ENCODE results near the gene CNTNAP2.

DNA sequence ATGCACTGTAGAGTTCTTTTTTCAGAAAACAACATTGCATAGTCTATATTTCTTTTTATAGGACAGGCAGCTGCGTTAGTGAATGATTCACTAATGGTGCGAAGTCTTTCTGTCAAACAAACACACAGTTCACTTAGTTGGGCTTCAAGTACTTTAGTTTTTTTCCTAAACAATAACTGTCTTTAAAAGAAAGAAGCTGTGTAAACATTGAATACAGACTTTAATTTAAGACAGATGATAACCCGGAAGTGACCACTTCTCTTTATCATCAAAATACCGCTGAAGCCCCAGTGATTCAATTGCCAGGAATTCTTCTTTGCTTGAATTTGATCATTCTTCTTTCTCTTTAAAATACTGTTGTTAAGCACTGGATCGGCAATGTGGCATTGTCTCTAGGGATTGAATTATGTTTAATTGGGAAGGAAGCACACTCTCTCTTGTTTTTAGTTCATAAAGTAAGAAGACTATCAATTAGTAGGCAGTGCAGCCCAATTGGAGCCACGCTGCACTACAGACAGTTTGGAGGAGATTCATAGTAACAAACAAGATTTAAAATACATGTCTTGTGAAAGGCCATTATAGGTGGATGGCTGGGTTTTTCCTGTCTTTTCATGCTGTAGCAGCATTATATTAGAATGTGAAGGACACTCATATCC is 30.4 kb downstream of the CNTNAP2 start:
- TF ChIP-seq, protein P1, sequence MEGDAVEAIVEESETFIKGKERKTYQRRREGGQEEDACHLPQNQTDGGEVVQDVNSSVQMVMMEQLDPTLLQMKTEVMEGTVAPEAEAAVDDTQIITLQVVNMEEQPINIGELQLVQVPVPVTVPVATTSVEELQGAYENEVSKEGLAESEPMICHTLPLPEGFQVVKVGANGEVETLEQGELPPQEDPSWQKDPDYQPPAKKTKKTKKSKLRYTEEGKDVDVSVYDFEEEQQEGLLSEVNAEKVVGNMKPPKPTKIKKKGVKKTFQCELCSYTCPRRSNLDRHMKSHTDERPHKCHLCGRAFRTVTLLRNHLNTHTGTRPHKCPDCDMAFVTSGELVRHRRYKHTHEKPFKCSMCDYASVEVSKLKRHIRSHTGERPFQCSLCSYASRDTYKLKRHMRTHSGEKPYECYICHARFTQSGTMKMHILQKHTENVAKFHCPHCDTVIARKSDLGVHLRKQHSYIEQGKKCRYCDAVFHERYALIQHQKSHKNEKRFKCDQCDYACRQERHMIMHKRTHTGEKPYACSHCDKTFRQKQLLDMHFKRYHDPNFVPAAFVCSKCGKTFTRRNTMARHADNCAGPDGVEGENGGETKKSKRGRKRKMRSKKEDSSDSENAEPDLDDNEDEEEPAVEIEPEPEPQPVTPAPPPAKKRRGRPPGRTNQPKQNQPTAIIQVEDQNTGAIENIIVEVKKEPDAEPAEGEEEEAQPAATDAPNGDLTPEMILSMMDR (IDR thresholded peaks at IDR 0.05), result no peak
- TF ChIP-seq, protein P2, sequence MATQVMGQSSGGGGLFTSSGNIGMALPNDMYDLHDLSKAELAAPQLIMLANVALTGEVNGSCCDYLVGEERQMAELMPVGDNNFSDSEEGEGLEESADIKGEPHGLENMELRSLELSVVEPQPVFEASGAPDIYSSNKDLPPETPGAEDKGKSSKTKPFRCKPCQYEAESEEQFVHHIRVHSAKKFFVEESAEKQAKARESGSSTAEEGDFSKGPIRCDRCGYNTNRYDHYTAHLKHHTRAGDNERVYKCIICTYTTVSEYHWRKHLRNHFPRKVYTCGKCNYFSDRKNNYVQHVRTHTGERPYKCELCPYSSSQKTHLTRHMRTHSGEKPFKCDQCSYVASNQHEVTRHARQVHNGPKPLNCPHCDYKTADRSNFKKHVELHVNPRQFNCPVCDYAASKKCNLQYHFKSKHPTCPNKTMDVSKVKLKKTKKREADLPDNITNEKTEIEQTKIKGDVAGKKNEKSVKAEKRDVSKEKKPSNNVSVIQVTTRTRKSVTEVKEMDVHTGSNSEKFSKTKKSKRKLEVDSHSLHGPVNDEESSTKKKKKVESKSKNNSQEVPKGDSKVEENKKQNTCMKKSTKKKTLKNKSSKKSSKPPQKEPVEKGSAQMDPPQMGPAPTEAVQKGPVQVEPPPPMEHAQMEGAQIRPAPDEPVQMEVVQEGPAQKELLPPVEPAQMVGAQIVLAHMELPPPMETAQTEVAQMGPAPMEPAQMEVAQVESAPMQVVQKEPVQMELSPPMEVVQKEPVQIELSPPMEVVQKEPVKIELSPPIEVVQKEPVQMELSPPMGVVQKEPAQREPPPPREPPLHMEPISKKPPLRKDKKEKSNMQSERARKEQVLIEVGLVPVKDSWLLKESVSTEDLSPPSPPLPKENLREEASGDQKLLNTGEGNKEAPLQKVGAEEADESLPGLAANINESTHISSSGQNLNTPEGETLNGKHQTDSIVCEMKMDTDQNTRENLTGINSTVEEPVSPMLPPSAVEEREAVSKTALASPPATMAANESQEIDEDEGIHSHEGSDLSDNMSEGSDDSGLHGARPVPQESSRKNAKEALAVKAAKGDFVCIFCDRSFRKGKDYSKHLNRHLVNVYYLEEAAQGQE (IDR thresholded peaks at IDR 0.05; ENCODE audit: insufficient read depth in 1 of 2, low read depth in 2 of 2, low read length in 1 of 2), result no peak
